IMR-90 (cell line): Measurements from ENCODE around the gene TK2.

ENCODE experiments used
- BHLHE40 ChIP-seq: fragments of 150-350 bp; IDR thresholded peaks from 2 replicates; pipeline ENCODE4 v1.6.1; 2016; ENCODE audit warnings: mild to moderate bottlenecking, low read depth, low read length
- CEBPB ChIP-seq: IDR thresholded peaks from 2 replicates; pipeline ENCODE4 v1.6.1; 2012; ENCODE audit warnings: low read depth, low read length, improper control_type of control experiment
- CHD1 ChIP-seq: IDR thresholded peaks from 2 replicates; pipeline ENCODE4 v1.6.1; 2012; ENCODE audit warnings: low read depth, low read length, improper control_type of control experiment
- CTCF ChIP-seq: conservative IDR thresholded peaks from 2 replicates; pipeline ENCODE4 v1.5.1; 2012; ENCODE audit warnings: mild to moderate bottlenecking, low read depth, low read length, improper control_type of control experiment
- MAFK ChIP-seq: IDR thresholded peaks from 2 replicates; pipeline ENCODE4 v1.6.1; 2012; ENCODE audit warnings: low read depth, low read length, improper control_type of control experiment
- POLR2A ChIP-seq: IDR thresholded peaks from 2 replicates; pipeline ENCODE4 v1.6.1; 2012; ENCODE audit warnings: mild to moderate bottlenecking, low read depth, low read length
- RAD21 ChIP-seq: IDR thresholded peaks from 2 replicates; pipeline ENCODE4 v1.6.1; 2012; ENCODE audit warnings: low read length, improper control_type of control experiment
- RCOR1 ChIP-seq: IDR thresholded peaks from 2 replicates; pipeline ENCODE4 v1.6.1; 2012; ENCODE audit warnings: mild to moderate bottlenecking, low read length, improper control_type of control experiment; ENCODE audit not compliant: insufficient replicate concordance
- RFX5 ChIP-seq: IDR thresholded peaks from 2 replicates; pipeline ENCODE4 v1.8.0; 2012; ENCODE audit warnings: low read depth, mild to moderate bottlenecking, low read length, moderate library complexity
- USF2 ChIP-seq: fragments of 150-350 bp; IDR thresholded peaks from 2 replicates; pipeline ENCODE4 v1.6.1; 2017; ENCODE audit warnings: mild to moderate bottlenecking, antibody characterized with exemption, low read length, low read depth

GRCh38 chr16:66520406-66521170 is 29.3 kb downstream of the TK2 start:
- no peak for TF ChIP-seq BHLHE40
- no peak for TF ChIP-seq CTCF
- no peak for TF ChIP-seq POLR2A
- no peak for TF ChIP-seq RFX5
- TF ChIP-seq CHD1: no peak
- no peak for TF ChIP-seq USF2
- TF ChIP-seq RCOR1: no peak
- no peak for TF ChIP-seq CEBPB
- TF ChIP-seq MAFK: no peak
- TF ChIP-seq RAD21: no peak
